GM12801 (cell line): ENCODE measurements around the gene RCAN2.

ENCODE experiments used
- TF ChIP-seq, protein P1 (sequence below): IDR thresholded peaks from one replicate; pipeline ENCODE4 v1.5.1; 2011; ENCODE audit warnings: control low read depth; ENCODE audit not compliant: insufficient read length; ENCODE audit errors: extremely low read depth

RCAN2 gene

DNA sequence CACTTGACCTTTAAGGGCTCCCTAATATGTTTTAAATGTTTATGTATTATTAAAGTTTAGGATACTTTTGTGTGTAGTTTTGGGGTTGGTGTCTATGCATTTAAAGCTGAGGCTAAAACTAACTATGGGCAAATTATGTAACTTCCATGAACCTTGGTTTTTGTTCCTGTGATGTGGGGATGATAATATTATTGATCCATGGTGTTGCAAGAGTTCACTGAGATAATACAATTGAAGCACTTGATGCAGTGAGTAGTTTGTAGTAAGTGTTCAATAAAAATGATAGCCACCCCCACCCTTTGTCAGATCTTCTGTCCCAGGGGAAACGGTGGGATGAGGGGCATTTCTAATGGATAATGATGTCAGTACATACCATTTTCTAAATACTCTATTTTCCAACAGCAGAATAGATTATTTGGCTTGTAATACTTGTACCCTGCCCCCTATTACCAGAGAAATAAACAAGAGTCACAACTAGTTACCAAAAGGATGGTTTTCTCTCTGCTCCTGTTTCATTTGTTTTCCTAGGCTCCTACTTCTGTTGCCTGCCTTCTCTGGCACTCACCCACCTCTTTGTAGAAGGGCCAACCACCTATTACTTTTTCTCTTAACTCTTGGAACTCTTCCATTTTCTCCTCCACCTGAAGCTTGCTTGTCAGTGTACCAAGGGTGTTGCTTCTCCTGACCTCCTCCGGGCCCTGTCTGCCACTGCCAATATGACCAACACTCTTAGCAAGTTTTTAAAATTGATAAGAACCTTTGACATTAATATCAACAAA is 97.9 kb downstream of the RCAN2 start:
- TF ChIP-seq, protein P1, sequence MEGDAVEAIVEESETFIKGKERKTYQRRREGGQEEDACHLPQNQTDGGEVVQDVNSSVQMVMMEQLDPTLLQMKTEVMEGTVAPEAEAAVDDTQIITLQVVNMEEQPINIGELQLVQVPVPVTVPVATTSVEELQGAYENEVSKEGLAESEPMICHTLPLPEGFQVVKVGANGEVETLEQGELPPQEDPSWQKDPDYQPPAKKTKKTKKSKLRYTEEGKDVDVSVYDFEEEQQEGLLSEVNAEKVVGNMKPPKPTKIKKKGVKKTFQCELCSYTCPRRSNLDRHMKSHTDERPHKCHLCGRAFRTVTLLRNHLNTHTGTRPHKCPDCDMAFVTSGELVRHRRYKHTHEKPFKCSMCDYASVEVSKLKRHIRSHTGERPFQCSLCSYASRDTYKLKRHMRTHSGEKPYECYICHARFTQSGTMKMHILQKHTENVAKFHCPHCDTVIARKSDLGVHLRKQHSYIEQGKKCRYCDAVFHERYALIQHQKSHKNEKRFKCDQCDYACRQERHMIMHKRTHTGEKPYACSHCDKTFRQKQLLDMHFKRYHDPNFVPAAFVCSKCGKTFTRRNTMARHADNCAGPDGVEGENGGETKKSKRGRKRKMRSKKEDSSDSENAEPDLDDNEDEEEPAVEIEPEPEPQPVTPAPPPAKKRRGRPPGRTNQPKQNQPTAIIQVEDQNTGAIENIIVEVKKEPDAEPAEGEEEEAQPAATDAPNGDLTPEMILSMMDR: no peak

DNA sequence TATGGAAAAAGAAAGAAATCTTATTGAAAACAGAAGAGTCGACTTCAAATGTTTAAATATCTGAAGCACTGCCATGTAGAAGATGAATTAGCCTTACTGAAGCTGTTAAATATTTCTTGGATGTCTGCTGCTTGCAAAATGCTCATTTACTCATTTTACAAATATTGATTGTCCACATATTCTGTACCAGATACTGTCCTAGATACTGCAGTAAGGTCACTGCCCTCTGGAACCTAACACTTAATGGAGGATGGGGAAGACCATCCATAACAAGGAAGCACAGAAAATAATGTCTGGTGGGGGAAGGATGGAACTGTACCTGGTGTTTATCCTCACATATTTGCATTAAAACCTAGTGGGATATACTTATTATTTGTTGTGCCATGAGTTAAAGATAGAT is 99.0 kb downstream of the RCAN2 start:
- TF ChIP-seq, protein P1: no peak

DNA sequence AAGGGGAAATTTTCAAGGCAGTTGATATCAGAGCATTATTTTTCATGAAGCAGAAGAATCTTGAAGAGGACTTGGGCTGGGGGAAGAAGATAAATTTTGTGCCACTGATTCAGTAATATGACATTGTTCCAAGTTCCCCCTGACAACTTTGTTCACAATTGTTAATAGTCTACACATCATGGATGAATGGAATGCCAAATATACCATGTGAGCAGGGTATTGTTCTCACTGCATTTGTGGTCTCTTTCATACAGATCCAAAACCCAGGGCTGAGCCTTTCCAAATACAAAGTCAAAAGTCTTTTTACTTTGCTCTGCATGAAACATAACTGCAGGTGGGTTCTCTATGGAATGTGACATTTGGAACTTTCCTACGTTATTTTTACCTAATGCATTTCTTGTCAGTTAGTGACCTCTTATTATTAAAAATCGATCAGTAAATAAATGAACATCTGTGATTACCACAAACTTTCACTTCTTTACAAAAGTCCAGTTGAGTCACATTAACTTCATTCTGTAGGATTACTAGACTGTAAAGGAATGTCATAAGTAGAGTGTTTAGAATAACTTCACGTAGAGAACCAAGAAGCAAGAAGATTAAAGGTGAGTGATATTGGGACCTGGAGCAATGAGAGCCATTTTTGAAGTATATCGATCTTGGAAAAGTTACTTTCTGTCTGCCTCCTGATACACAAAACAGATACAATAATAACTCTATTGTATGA is 100.9 kb downstream of the RCAN2 start:
- TF ChIP-seq, protein P1: no peak

DNA sequence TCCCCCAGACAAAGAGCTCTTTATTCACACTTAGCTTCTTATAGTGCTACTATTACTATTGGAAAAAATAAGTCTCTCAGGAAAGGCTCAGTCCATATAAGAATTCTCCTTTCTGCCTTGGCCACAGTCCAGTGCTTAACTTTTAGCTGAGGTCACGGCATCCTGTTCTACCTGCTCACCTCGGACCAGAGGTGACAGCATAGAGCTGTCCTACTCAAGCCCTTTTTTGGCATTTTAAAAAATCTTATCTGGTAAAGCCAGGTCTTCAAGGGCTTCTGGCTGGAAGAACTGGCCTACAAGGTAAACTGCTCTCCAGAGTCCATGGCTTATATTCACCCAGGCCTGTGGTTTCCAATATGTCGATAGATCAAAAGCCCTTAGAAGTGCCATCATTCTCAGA is 109.7 kb downstream of the RCAN2 start:
- TF ChIP-seq, protein P1: no peak

DNA sequence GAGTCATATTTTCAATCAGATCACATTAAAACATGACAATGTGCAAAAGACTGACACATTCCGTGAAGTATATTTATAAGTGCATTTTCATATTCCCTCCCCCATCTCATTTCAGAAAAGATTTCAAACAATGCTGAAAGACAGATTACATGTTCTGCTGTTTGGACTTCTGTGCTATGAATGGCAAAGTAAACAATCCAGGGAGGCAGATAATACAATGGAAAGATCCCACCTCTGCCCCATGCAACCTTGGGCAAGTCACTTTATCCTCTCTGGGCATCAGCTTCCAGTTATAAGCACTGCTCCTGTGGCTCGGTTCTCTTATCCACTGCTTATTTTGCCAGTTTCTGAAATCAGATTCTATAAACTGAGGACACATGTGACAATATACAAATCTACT is 110.2 kb downstream of the RCAN2 start:
- TF ChIP-seq, protein P1: no peak

DNA sequence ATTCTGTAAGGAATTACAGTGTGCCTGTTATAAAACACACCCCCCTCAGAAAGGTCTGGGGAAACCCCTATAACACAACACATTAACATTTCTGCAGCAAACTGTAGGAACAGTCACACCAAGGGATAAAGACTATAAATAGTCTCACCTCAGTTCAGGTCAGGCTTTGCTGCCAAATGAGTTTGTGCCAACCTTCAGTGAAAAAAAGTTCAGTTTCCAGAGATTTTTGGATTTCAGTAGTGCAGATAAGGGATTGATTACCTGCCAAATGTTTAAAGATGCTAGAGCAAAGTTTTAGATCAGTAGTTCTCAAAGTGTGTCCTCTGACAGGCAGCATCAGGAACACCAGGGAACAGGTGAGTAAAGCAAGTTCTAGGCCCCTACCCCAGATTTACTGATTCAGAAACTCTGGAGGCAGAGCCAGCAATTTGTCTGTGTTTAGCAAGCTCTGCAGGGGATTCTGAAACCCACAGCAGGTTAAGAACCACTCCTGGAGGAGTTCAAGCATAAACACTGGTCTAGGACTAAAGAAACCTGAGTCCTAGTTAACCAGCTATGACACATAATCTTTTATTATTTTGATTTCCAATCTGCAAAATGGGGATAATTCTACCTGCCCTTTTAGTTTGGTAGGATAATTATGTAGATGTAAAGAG is 111.0 kb downstream of the RCAN2 start:
- TF ChIP-seq, protein P1: no peak

DNA sequence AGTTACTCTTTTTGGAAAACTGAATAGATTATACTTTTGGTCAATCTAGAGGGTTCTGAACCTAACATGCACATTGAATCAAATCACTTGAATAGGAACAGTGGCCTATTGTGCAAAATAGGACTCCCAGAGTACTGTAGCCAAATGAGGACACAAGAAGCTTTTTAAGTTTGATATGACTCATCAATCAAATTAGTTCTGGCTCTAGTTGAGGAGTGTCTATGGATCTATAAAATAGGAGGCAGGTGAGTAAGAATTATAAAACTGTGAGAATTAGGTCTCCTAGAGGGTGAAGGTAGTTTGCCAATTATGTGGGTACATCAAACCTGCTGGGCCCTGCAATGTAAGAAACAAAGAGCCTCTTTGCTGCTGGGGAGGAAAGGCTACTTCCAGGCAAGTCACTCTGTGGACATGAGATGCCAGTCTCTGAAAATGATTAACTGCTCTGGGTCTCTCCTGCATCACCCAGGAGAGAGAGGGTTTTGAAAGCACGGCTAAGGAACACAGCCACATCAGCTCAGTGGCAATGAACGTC is 112.3 kb downstream of the RCAN2 start:
- TF ChIP-seq, protein P1: no peak
